A549 (cell line): ENCODE data around the gene APOBEC3C. TPM values are rescaled to one million over a fixed set of nuclear protein-coding genes. Genes with fewer than 3 reads are reported as not detected.

Experiments used
- ATAC-seq, 2 experiments: fragments of 200-7000 bp in 1 of 2; fragments of >200 bp in 1 of 2; cut with Nextera tagmentation in 1 of 2; cut with Tn5 transposase in 1 of 2; 3 replicates each; pipeline versions ENCODE4 v1.8.0 to v1.9.1; 2018 to 2020; ENCODE audit warnings: mild to moderate bottlenecking in 1 of 2, moderate library complexity in 1 of 2
- CTCF ChIA-PET: fragments of 300-600 bp; sonication (Branson Sonifier 250); formaldehyde crosslinking; extraction: SDS; loops from one replicate; lab custom pipeline; 2021; ENCODE audit warnings: antibody characterized with exemption, inconsistent platforms; lab: Yijun Ruan, JAX
- POLR2A ChIA-PET: fragments of 350-600 bp; formaldehyde crosslinking; extraction: SDS; loops from one replicate; lab custom pipeline; 2021; ENCODE audit warnings: antibody characterized with exemption, inconsistent platforms; lab: Yijun Ruan, JAX
- DNase-seq, 2 experiments: peaks; one replicate each; pipeline versions ENCODE4 v3.0.0 to v3.0.0-alpha.2; 2011 to 2016; ENCODE audit warnings: low read depth in 1 of 2, low spot score in 1 of 2
- FAIRE-seq: peaks from 2 replicates; lab custom pipeline; 2011; peaks lifted over from hg19 to GRCh38; lab: Jason Lieb, UNC
- H3K27ac ChIP-seq, 2 experiments: fragments of >200 bp; sonication (Bioruptor Twin); formaldehyde crosslinking; 3 replicates each; pipeline ENCODE4 v1.5.1; 2016 to 2017
- H3K4me1 ChIP-seq: fragments of >200 bp; sonication (Bioruptor Twin); formaldehyde crosslinking; 3 replicates; pipeline ENCODE4 v1.6.1; 2016
- H3K4me2 ChIP-seq: fragments of >200 bp; sonication (Bioruptor Twin); formaldehyde crosslinking; 3 replicates; pipeline ENCODE4 v1.6.1; 2016
- H3K4me3 ChIP-seq: fragments of >200 bp; sonication (Bioruptor Twin); formaldehyde crosslinking; 3 replicates; pipeline ENCODE4 v1.5.1; 2016
- H3K9me3 ChIP-seq: fragments of >200 bp; sonication (Bioruptor Twin); formaldehyde crosslinking; 3 replicates; pipeline ENCODE4 v1.6.1; 2016
- EHF ChIP-seq: fragments of 250-450 bp; sonication (Bioruptor Pico); IDR thresholded peaks from 2 replicates; pipeline ENCODE4 v1.5.0; 2020; ENCODE audit warnings: mild to moderate bottlenecking
- GATA3 ChIP-seq: IDR thresholded peaks from 2 replicates; pipeline ENCODE4 v1.6.1; 2012; ENCODE audit warnings: borderline replicate concordance
- HDAC2 ChIP-seq: fragments of 200-600 bp; sonication (generic); IDR thresholded peaks from 2 replicates; pipeline ENCODE4 v1.6.1; 2016
- HOXB5 ChIP-seq: fragments of 250-450 bp; sonication (Bioruptor Pico); IDR thresholded peaks from 2 replicates; pipeline ENCODE4 v1.5.0; 2020; ENCODE audit warnings: mild to moderate bottlenecking, moderate library complexity
- JUN ChIP-seq, 2 experiments: fragments of >200 bp; sonication (Bioruptor Twin); formaldehyde crosslinking; IDR thresholded peaks; 2 replicates in 1 of 2; 3 replicates in 1 of 2; pipeline ENCODE4 v1.6.1; 2016 to 2017
- KDM1A ChIP-seq: fragments of 200-600 bp; sonication (generic); IDR thresholded peaks from 2 replicates; pipeline ENCODE4 v1.6.1; 2016; ENCODE audit warnings: low read depth, mild to moderate bottlenecking
- MAFK ChIP-seq: fragments of 450-650 bp; IDR thresholded peaks from 2 replicates; pipeline ENCODE4 v1.6.1; 2014; ENCODE audit not compliant: partially characterized antibody
- MAX ChIP-seq: IDR thresholded peaks from 2 replicates; pipeline ENCODE4 v1.6.1; 2012
- NR3C1 ChIP-seq: fragments of >200 bp; sonication (Bioruptor Twin); formaldehyde crosslinking; IDR thresholded peaks from 3 replicates; pipeline ENCODE4 v1.6.1; 2017
- PBX3 ChIP-seq: IDR thresholded peaks from 2 replicates; pipeline ENCODE4 v1.6.1; 2012
- POLR2AphosphoS2 ChIP-seq: conservative IDR thresholded peaks from 2 replicates; pipeline ENCODE4 v1.6.1; 2012; ENCODE audit warnings: low read length, improper control_type of control experiment, inconsistent platforms
- RCOR1 ChIP-seq: fragments of 150-350 bp; IDR thresholded peaks from 2 replicates; pipeline ENCODE4 v1.6.1; 2014; ENCODE audit warnings: antibody characterized with exemption, low read length, low read depth
- REST ChIP-seq: fragments of 200-600 bp; sonication (generic); IDR thresholded peaks from 2 replicates; pipeline ENCODE4 v1.6.1; 2016; ENCODE audit warnings: antibody characterized with exemption, mild to moderate bottlenecking, moderate library complexity
- SMC3 ChIP-seq: fragments of >200 bp; sonication (Bioruptor Twin); formaldehyde crosslinking; IDR thresholded peaks from 3 replicates; pipeline ENCODE4 v1.6.1; 2018; ENCODE audit warnings: inconsistent platforms
- ZC3H11A ChIP-seq: fragments of 450-650 bp; IDR thresholded peaks from 2 replicates; pipeline ENCODE4 v1.6.1; 2014; ENCODE audit warnings: antibody characterized with exemption, mild to moderate bottlenecking
- ZFP36 ChIP-seq: fragments of 450-650 bp; IDR thresholded peaks from 2 replicates; pipeline ENCODE4 v1.6.1; 2014; ENCODE audit warnings: borderline replicate concordance; ENCODE audit not compliant: partially characterized antibody
- ZNF302 ChIP-seq: fragments of 250-450 bp; sonication (Bioruptor Pico); IDR thresholded peaks from 2 replicates; pipeline ENCODE4 v1.9.0; 2021; ENCODE audit warnings: inconsistent platforms, mild to moderate bottlenecking, moderate library complexity
- WGBS: methylation state at CpG from one replicate; pipeline ENCODE4 v1.1.6; 2017; ENCODE audit errors: missing lambda C conversion rate; 5-methylcytosine and 5-hydroxymethylcytosine counted together
- polyA plus RNA-seq, 4 experiments: library from polyadenylated mRNA; depleted of rRNA in 3 of 4; stranded (reverse); fragments of >200 nt; fragmentation: RNase III in 1 of 4; extraction: RNeasy Plus Mini Kit Qiagen cat#74134 plus additional on column Dnase treatment in 1 of 4; gene quantifications; 2 replicates in 3 of 4; 3 replicates in 1 of 4; pipeline ENCODE4 v1.2.3, GENCODE V29; 2011 to 2017

APOBEC3C gene
- polyA plus RNA-seq, 2 of the 4 experiments (the other 2 are of a cell fraction), result 15.1 to 31.7 TPM

- no peak for DNase-seq
- Histone ChIP-seq H3K4me1 (0 out of 3 replicates have a peak, but pooled peaks cover 4% of the 10 kb centered on the region), H3K4me3 (no peak overlapping the region), H3K4me2 (no peak overlapping the region), H3K27ac (no peak overlapping the region), H3K9me3 (no peaks in the 10 kb centered on the region)
- no peak for ATAC-seq
- no peak for TF ChIP-seq MAX
- TF ChIP-seq ZC3H11A, result no peak
- TF ChIP-seq HDAC2, result no peak
- no peak for TF ChIP-seq HOXB5
- TF ChIP-seq SMC3, result no peak
- TF ChIP-seq POLR2AphosphoS2, result no peak
- no peak for TF ChIP-seq EHF (CRISPR knock-in tag)
- 67% methylated on average over 3 of the region's 7 CpGs for WGBS
- ChIA-PET CTCF (no interaction called here), POLR2A (no interaction called here)
- FAIRE-seq, result no peak
These were observed 47.1 kb upstream of the APOBEC3C start for GRCh38 chr22:38966942-38967341.

- no peak for DNase-seq
- no peak for TF ChIP-seq NR3C1
- no peak for TF ChIP-seq POLR2AphosphoS2
- 51% methylated on average over 12 of the region's 15 CpGs for WGBS
- Histone ChIP-seq H3K4me3 (no peak overlapping the region), H3K4me1 (0 out of 3 replicates have a peak, but pooled peaks cover 4% of the 10 kb centered on the region), H3K4me2 (no peak overlapping the region), H3K27ac (no peak overlapping the region), H3K9me3 (no peaks in the 10 kb centered on the region)
- no peak for ATAC-seq
- no peak for FAIRE-seq
- POLR2A ChIA-PET, result no interaction called here
- CTCF ChIA-PET, result interaction anchor here (1.2 kb wide), 1 partner anchor 14 kb away, joined by 3 read pairs; no protein-coding TSS in a partner anchor
These were observed 46.3 kb upstream of the APOBEC3C start for GRCh38 chr22:38967451-38968450.

GRCh38 chr22:38968801-38969200 lies 45.3 kb upstream of the APOBEC3C start:
- 54% methylated on average over 11 of the region's 11 CpGs for WGBS
- no peak for ATAC-seq
- no peak overlapping the region for H3K27ac ChIP-seq
- H3K4me3 ChIP-seq, result no peak overlapping the region
- no peak for TF ChIP-seq JUN (IDR thresholded peaks at IDR 0.05)
- TF ChIP-seq POLR2AphosphoS2, result no peak
- TF ChIP-seq MAX, result no peak
- TF ChIP-seq PBX3, result no peak
- TF ChIP-seq ZFP36, result no peak
- no peak for TF ChIP-seq REST
- no peak for TF ChIP-seq GATA3
- TF ChIP-seq MAFK, result no peak
- TF ChIP-seq RCOR1, result no peak
- TF ChIP-seq ZNF302 (CRISPR knock-in tag), result no peak
- no peak for TF ChIP-seq KDM1A
- no peak for FAIRE-seq
- H3K4me1 ChIP-seq, result 0 out of 3 replicates have a peak, but pooled peaks cover 4% of the 10 kb centered on the region
- CTCF ChIA-PET, result interaction anchor here (0.6 to 1.2 kb wide), 2 partner anchors 15 to 205 kb away, joined by 3 read pairs; no protein-coding TSS in a partner anchor
- POLR2A ChIA-PET, result no interaction called here
- no peaks in the 10 kb centered on the region for H3K9me3 ChIP-seq
- no peak for DNase-seq
- H3K4me2 ChIP-seq, result no peak overlapping the region
